Endodermal cell (in vitro differentiated cells): Measurements from ENCODE around the gene IP6K1. TPM values are rescaled to one million over a fixed set of nuclear protein-coding genes. Genes with fewer than 3 reads are reported as not detected.

Experiments used
- DNase-seq: peaks from one replicate; pipeline ENCODE4 v3.0.0-alpha.2; 2017
- H3K27ac ChIP-seq: 2 replicates; pipeline ENCODE4 v1.5.1; 2013; ENCODE audit warnings: mild to moderate bottlenecking, low read depth, low read length, moderate library complexity
- H3K27me3 ChIP-seq: 2 replicates; pipeline ENCODE4 v1.6.1; 2013; ENCODE audit warnings: mild to moderate bottlenecking, low read length, moderate library complexity; ENCODE audit not compliant: insufficient read depth, control insufficient read depth, poor library complexity, severe bottlenecking
- H3K36me3 ChIP-seq: 2 replicates; pipeline ENCODE4 v1.7.0; 2013; ENCODE audit warnings: mild to moderate bottlenecking, low read length, moderate library complexity; ENCODE audit not compliant: control insufficient read depth, insufficient read depth
- H3K4me1 ChIP-seq: one replicate; pipeline ENCODE4 v1.7.0; 2013; ENCODE audit warnings: low read length; ENCODE audit not compliant: control insufficient read depth, insufficient read depth
- H3K4me3 ChIP-seq: 2 replicates; pipeline ENCODE4 v1.5.1; 2013; ENCODE audit warnings: mild to moderate bottlenecking, low read length, moderate library complexity
- H3K9ac ChIP-seq: 2 replicates; pipeline ENCODE4 v1.6.1; 2013; ENCODE audit warnings: mild to moderate bottlenecking, low read length, moderate library complexity; ENCODE audit not compliant: poor library complexity, severe bottlenecking; ENCODE audit errors: extremely low read depth
- H3K9me3 ChIP-seq: 2 replicates; pipeline ENCODE4 v1.6.1; 2013; ENCODE audit warnings: mild to moderate bottlenecking, low read length, moderate library complexity; ENCODE audit not compliant: control insufficient read depth
- H3K27ac Mint-ChIP-seq: 2 replicates; pipeline ENCODE4 v1.8.0; 2020; ENCODE audit warnings: mixed read lengths
- H3K27me3 Mint-ChIP-seq: 2 replicates; pipeline ENCODE4 v1.8.0; 2021; ENCODE audit warnings: mild to moderate bottlenecking, mixed read lengths; ENCODE audit not compliant: insufficient read depth
- H3K36me3 Mint-ChIP-seq: 2 replicates; pipeline ENCODE4 v1.8.0; 2020; ENCODE audit warnings: low read depth, mixed read lengths
- H3K4me1 Mint-ChIP-seq: 2 replicates; pipeline ENCODE4 v1.8.0; 2020; ENCODE audit warnings: mixed read lengths
- H3K4me3 Mint-ChIP-seq: 2 replicates; pipeline ENCODE4 v1.8.0; 2020; ENCODE audit warnings: mild to moderate bottlenecking, moderate library complexity, mixed read lengths
- H3K9me3 Mint-ChIP-seq: 2 replicates; pipeline ENCODE4 v1.8.0; 2020; ENCODE audit warnings: mild to moderate bottlenecking, mixed read lengths
- WGBS, 2 experiments: methylation state at CpG; one replicate each; pipeline versions ENCODE4 v1.1.5 to v1.1.7; 2013; ENCODE audit warnings: missing lambda C conversion rate in 2 of 2, mixed read lengths in 1 of 2; ENCODE audit not compliant: insufficient coverage in 1 of 2, insufficient read length in 1 of 2; 5-methylcytosine and 5-hydroxymethylcytosine counted together
- total RNA-seq, 2 donors: library from RNA; stranded (reverse); fragmentation: NEBNext Ultra II Directional in 1 of 2; extraction: Animal tissue kit (Norgen Biotek cat#: 25700) in 1 of 2; gene quantifications; 2 replicates in 1 of 2; 3 replicates in 1 of 2; pipeline ENCODE4 v1.2.1, GENCODE V29; 2021
- TF ChIP-seq, protein P1 (sequence below): fragments of 200-600 bp; sonication (generic); conservative IDR thresholded peaks from 2 replicates; pipeline ENCODE4 v1.5.0; 2021; ENCODE audit warnings: antibody characterized with exemption, mild to moderate bottlenecking

IP6K1 gene
- total RNA-seq, 2 donors from 2014 or later: 45.8 to 49.8 TPM

DNA sequence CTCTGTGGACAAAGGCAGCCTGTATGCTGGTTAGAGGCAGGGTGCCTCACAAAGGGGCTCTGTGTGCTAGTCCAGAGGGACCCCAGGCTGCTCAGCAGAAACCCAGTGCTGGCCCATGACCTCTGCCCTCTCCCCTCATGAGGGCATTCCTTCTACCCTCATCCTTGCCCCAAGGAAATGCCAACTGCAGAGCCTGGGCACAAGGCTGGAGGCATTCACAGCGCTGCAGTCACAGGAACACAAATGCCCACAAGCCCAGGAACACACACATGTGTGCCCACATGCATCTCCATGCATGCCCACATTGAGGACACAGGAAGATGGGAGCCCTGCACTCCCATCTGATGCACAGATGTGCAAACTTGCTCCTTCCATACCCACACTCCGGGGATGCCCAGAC, 20.5 kb upstream of the IP6K1 start:
- Mint-ChIP-seq H3K9me3 (no peaks in the 10 kb centered on the region), H3K4me1 (peaks cover 11% of the 10 kb centered on the region), H3K27me3 (peaks cover 31% of the 10 kb centered on the region), H3K4me3 (no peak overlapping the region), H3K36me3 (no peaks in the 10 kb centered on the region), H3K27ac (peak overlapping the region; percentile 55)
- WGBS, 2 experiments: 88 to 100% methylated on average over 1 to 2 of the region's 2 CpGs
- Histone ChIP-seq H3K9ac (no peak overlapping the region), H3K4me3 (no peak overlapping the region), H3K27ac (peak overlapping the region; percentile 70), H3K9me3 (no peaks in the 10 kb centered on the region), H3K4me1 (no peaks in the 10 kb centered on the region), H3K27me3 (peaks cover 36% of the 10 kb centered on the region), H3K36me3 (no peaks in the 10 kb centered on the region)
- no peak for DNase-seq
- TF ChIP-seq, protein P1, sequence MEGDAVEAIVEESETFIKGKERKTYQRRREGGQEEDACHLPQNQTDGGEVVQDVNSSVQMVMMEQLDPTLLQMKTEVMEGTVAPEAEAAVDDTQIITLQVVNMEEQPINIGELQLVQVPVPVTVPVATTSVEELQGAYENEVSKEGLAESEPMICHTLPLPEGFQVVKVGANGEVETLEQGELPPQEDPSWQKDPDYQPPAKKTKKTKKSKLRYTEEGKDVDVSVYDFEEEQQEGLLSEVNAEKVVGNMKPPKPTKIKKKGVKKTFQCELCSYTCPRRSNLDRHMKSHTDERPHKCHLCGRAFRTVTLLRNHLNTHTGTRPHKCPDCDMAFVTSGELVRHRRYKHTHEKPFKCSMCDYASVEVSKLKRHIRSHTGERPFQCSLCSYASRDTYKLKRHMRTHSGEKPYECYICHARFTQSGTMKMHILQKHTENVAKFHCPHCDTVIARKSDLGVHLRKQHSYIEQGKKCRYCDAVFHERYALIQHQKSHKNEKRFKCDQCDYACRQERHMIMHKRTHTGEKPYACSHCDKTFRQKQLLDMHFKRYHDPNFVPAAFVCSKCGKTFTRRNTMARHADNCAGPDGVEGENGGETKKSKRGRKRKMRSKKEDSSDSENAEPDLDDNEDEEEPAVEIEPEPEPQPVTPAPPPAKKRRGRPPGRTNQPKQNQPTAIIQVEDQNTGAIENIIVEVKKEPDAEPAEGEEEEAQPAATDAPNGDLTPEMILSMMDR: no peak

GRCh38 chr3:49805897-49806701, 19.8 kb upstream of the IP6K1 start:
- TF ChIP-seq, protein P1: no peak
- H3K9me3 ChIP-seq: no peaks in the 10 kb centered on the region
- no peaks in the 10 kb centered on the region for H3K36me3 ChIP-seq
- 74 to 75% methylated on average over 9 to 11 of the region's 11 CpGs for WGBS, 2 experiments
- no peak overlapping the region for H3K9ac ChIP-seq
- no peaks in the 10 kb centered on the region for H3K9me3 Mint-ChIP-seq
- H3K4me3 ChIP-seq: no peak overlapping the region
- H3K27ac Mint-ChIP-seq: no peak overlapping the region
- no peaks in the 10 kb centered on the region for H3K4me1 ChIP-seq
- peak overlapping the region; percentile 70 for H3K27ac ChIP-seq
- H3K4me3 Mint-ChIP-seq: no peak overlapping the region
- peak; percentile 66 for DNase-seq
- H3K27me3 ChIP-seq: peaks cover 43% of the 10 kb centered on the region
- H3K27me3 Mint-ChIP-seq: peaks cover 38% of the 10 kb centered on the region
- H3K4me1 Mint-ChIP-seq: peaks cover 11% of the 10 kb centered on the region
- no peaks in the 10 kb centered on the region for H3K36me3 Mint-ChIP-seq

DNA sequence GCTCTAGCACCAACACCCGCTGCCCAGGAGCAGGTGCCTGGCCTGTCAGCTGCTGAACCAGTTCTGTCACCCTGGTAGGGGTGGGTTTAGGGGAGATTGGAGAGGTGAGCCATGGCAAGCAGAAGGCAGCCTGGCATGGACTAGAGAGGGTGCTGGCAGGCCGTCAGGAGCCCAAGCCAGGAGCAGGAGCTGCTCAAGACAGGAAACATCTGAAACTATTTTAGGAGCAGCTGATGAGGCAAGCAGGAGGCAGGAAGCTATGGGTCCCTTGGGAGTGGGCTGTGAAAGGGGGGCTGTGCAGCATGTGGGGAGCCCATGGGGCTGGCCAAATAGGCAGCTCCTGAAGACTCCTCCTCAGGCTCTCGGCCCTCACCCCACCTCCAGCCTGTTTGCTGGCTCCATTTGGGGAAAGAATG, 19.0 kb upstream of the IP6K1 start:
- Histone ChIP-seq H3K9me3 (no peaks in the 10 kb centered on the region), H3K4me1 (no peaks in the 10 kb centered on the region), H3K4me3 (no peak overlapping the region), H3K36me3 (no peaks in the 10 kb centered on the region), H3K27ac (no peak overlapping the region), H3K27me3 (peaks cover 50% of the 10 kb centered on the region), H3K9ac (no peak overlapping the region)
- no peak overlapping the region for H3K27ac Mint-ChIP-seq
- H3K27me3 Mint-ChIP-seq: peaks cover 43% of the 10 kb centered on the region
- WGBS, 2 experiments: 80% methylated on average over 3 of the region's 3 CpGs; no CpG with 5 or more reads in 1 of the 2 experiments
- H3K4me1 Mint-ChIP-seq: peaks cover 11% of the 10 kb centered on the region
- H3K4me3 Mint-ChIP-seq: no peak overlapping the region
- DNase-seq: no peak
- TF ChIP-seq, protein P1: no peak
- H3K9me3 Mint-ChIP-seq: no peaks in the 10 kb centered on the region
- no peaks in the 10 kb centered on the region for H3K36me3 Mint-ChIP-seq
